ENCODE measurements around the gene LIMS4.
"Not testable (repeated sequence)": the region's sequence is repeated elsewhere in the genome, so short reads cannot be mapped to it uniquely, and the experiment has no call there.

LIMS4 gene, protein sequence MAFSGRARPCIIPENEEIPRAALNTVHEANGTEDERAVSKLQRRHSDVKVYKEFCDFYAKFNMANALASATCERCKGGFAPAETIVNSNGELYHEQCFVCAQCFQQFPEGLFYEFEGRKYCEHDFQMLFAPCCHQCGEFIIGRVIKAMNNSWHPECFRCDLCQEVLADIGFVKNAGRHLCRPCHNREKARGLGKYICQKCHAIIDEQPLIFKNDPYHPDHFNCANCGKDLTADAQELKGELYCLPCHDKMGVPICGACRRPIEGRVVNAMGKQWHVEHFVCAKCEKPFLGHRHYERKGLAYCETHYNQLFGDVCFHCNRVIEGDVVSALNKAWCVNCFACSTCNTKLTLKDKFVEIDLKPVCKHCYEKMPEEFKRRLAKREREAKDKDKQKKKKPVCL

DNA sequence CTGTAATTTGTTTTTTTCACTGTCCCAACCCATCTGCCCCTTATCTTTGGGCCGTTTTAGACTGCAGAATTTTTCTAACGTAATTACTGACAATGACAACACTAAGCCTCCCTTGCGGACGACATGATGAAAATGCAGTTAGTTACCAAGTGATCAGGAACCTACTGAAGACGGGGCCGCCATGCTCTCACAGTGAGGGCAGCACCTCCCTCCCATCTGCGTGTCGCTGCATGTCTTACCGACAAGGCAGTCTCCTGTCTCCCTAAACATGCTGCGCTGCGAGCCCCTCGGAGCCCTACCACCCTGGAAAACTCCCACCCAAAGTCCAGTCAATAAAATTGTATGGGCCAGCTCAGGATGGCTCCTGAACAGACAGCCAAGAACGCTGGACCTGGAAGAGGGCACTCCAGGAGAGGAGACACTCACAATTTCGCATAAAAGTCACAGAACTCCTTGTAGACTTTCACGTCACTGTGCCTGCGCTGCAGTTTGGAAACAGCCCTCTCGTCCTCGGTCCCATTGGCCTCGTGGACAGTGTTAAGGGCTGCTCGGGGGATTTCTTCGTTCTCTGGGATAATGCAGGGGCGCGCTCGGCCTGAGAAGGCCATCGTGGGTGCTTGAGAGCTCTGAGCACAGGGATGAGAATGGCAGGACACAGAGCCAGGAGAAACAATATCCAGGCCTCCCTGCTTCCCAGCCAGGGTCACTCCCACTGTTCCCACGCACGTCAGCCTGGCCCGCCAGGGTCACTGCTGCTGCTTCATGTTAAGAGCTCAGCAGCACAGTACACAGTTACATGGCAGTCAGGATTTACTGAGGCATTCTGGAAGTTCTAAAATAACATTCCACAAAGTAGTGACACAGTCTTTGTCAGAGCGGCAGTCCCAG, at the start of gene LIMS4:
Gene LIMS4, minus strand, starts transcription at position 646 of the 888 bp plus-strand sequence. Its CDS starts 38 bp downstream, at position 608.
- not testable (repeated sequence) for TF ChIP-seq GATA2, GATA3 (IDR thresholded peaks at IDR 0.05; ENCODE audit: low read depth, low read length)

All from SH-SY5Y (cell line).